ENCODE results near the gene GIGYF1. TPM values are rescaled to one million over a fixed set of nuclear protein-coding genes. Genes with fewer than 3 reads are reported as not detected.

GIGYF1 gene
- total and polyA plus RNA-seq, 5 donors: 26.2 to 39.6 (median 29.5) TPM

DNA sequence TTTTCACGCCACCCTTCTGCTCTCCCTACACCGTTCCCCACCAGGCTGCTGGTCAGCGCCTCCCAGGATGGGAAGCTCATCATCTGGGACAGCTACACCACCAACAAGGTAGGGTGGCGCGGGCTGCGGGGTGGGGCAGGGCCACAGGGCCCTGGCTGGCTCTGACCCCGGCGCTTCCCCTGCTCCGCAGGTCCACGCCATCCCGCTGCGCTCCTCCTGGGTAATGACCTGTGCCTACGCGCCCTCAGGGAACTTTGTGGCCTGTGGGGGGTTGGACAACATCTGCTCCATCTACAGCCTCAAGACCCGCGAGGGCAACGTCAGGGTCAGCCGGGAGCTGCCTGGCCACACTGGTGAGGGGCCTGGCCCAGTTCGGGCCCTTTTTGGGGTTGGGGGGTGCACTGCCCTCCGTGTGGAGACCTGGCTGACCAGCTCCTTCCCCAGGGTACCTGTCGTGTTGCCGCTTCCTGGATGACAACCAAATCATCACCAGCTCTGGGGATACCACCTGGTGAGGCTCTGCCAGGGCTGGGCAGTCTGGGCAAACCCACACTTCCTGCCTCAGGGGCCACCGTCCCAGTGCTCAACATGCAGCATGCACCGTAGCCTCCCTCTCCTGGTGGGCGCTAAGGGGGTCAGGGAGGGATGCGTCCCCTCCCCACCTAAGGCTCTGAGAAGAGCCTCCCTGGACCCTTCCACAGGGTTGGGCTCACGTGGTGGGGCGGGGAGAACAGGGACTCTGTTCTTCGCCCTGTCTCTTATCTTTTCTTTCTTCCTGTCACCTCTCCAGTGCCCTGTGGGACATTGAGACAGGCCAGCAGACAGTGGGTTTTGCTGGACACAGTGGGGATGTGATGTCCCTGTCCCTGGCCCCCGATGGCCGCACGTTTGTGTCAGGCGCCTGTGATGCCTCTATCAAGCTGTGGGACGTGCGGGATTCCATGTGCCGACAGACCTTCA, 16.5 kb downstream of the GIGYF1 start:
- Histone ChIP-seq H3K27me3 (ENCODE audit: control insufficient read depth, insufficient read depth) (no peaks in the 10 kb centered on the region), H3K27ac (ENCODE audit: low read length) (no peak overlapping the region), H3K9me3 (ENCODE audit: control insufficient read depth, low read length) (no peaks in the 10 kb centered on the region), H3K4me1 (ENCODE audit: control insufficient read depth, insufficient read depth, low read length) (peaks cover 2% of the 10 kb centered on the region), H3K4me3 (ENCODE audit: low read length) (no peak overlapping the region)
- peak; percentile 27 to 71 (median 68) for DNase-seq
- intact Hi-C loops (cut with DNase I): loop anchor here in 1 of 4 donors (10.0 kb wide), 2 partner anchors 63 to 93 kb away; partner anchors contain the start of genes FBXO24, LRCH4 and MOSPD3
- 81% methylated on average over 36 of the region's 36 CpGs for WGBS
- no peak for ATAC-seq

DNA sequence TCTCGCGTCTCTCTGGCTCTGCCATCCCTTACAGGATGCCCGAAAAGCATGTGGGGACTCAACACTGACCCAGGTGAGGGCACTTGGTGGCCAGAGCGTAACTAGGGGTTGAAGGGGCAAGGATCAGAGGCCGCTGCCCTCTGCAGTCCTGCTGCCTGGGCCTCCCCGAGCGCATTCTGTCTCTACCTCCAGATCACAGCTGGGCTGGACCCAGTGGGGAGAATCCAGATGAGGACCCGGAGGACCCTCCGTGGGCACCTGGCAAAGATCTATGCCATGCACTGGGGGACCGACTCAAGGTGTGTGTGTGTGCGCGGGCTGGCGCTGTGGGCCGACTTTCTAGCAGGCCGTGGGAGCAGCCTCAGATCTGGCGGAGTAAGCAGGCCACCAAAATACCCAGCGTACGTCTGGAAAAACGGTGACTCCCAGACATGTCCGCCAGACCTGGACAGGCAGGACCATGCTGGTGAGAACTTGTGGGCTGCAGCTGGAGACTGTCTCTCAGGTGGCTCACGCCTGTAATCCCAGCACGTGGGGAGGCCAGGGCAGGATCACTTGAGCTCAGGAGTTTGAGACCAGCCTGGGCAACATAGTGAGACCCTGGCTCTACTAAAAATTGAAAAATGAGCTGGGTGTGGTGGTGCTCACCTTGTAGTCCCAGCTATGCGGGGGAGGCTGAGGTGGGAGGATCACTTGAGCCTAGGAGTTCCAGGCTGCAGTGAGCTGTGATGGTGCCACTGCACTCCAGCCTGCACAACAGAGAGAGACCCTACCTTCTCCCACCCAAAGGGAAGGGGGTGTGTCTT, 17.3 kb downstream of the GIGYF1 start:
- Histone ChIP-seq H3K9me3 (ENCODE audit: control insufficient read depth, low read length) (no peaks in the 10 kb centered on the region), H3K4me1 (ENCODE audit: control insufficient read depth, insufficient read depth, low read length) (peaks cover 2% of the 10 kb centered on the region), H3K27me3 (ENCODE audit: control insufficient read depth, insufficient read depth) (no peaks in the 10 kb centered on the region), H3K27ac (ENCODE audit: low read length) (peak overlapping the region; percentile 33), H3K4me3 (ENCODE audit: low read length) (peak overlapping the region; percentile 96)
- intact Hi-C loops (cut with DNase I): loop anchor here in 1 of 4 donors (10.0 kb wide), 2 partner anchors 62 to 92 kb away; partner anchors contain the start of genes FBXO24, LRCH4 and MOSPD3
- 80% methylated on average over 23 of the region's 23 CpGs for WGBS
- DNase-seq (peak in 2 of 3 donors; percentile 55 to 59), ATAC-seq (no peak)

- intact Hi-C loops (cut with DNase I): loop anchor here in 1 of 4 donors (10.0 kb wide), 2 partner anchors 61 to 91 kb away; partner anchors contain the start of genes FBXO24, LRCH4 and MOSPD3
- Histone ChIP-seq H3K27me3 (ENCODE audit: control insufficient read depth, insufficient read depth) (no peaks in the 10 kb centered on the region), H3K4me3 (ENCODE audit: low read length) (peak overlapping the region; percentile 96), H3K27ac (ENCODE audit: low read length) (peak overlapping the region; percentile 81), H3K4me1 (ENCODE audit: control insufficient read depth, insufficient read depth, low read length) (peaks cover 2% of the 10 kb centered on the region), H3K9me3 (ENCODE audit: control insufficient read depth, low read length) (no peaks in the 10 kb centered on the region)
- 1% methylated on average over 59 of the region's 59 CpGs for WGBS
- ATAC-seq (peak; percentile 12 to 43), DNase-seq (peak; percentile 87 to 95 (median 94))
Measured at GRCh38 chr7:100675581-100676350, 18.3 kb downstream of the GIGYF1 start.

- peak overlapping the region; percentile 96 for H3K4me3 ChIP-seq (ENCODE audit: low read length)
- intact Hi-C loops (cut with DNase I): loop anchor here in 1 of 4 donors (10.0 kb wide), 2 partner anchors 60 to 90 kb away; partner anchors contain the start of genes FBXO24, LRCH4 and MOSPD3
- H3K27ac ChIP-seq (ENCODE audit: low read length): peak overlapping the region; percentile 96
- no peaks in the 10 kb centered on the region for H3K9me3 ChIP-seq (ENCODE audit: control insufficient read depth, low read length)
- no peaks in the 10 kb centered on the region for H3K27me3 ChIP-seq (ENCODE audit: control insufficient read depth, insufficient read depth)
- ATAC-seq (no peak), DNase-seq (peak in 1 of 3 donors; percentile 69)
- under 1% methylated on average over 46 of the region's 46 CpGs for WGBS
- H3K4me1 ChIP-seq (ENCODE audit: control insufficient read depth, insufficient read depth, low read length): no peaks in the 10 kb centered on the region
Measured at GRCh38 chr7:100675105-100675451, 19.0 kb downstream of the GIGYF1 start.

DNA sequence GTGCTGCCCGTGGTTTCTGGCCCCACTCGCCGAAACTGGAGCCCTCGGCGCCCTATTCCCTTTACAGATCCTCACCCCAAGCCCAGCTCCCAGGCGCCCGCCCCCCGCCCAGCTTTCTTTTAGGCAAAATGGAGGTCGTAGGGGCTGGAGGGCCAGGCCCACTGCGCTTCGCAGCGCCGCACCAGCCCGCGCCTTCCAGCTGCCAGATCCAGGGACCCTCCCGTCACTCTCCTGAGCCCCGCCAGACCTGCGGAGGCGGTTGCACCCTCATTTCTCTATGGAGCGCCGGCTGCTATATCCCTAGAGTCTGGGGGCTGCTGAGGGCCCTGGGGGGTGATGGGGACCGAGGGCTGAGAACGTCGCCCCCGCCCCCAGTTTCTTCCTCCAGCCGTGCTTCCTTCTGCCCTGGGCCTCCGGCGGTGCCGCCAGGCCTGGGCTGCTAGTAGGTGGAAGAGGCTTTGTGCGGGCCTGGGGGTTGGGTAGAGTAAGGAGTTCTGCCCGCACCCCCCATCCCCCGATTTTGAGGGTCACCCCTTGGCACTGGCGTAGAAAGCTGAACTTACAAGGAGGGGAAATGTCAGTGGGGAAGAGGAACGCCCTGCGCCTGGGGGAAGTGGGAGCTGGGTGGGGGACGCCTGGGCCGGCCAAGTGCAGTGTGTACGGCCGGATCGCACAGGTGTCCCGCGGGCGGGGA, 19.5 kb downstream of the GIGYF1 start:
- ATAC-seq: no peak
- Histone ChIP-seq H3K27me3 (ENCODE audit: control insufficient read depth, insufficient read depth) (no peaks in the 10 kb centered on the region), H3K4me1 (ENCODE audit: control insufficient read depth, insufficient read depth, low read length) (no peaks in the 10 kb centered on the region), H3K9me3 (ENCODE audit: control insufficient read depth, low read length) (no peaks in the 10 kb centered on the region), H3K27ac (ENCODE audit: low read length) (peak overlapping the region; percentile 96), H3K4me3 (ENCODE audit: low read length) (peak overlapping the region; percentile 96)
- peak; percentile 52 to 79 (median 72) for DNase-seq
- WGBS: under 1% methylated on average over 43 of the region's 43 CpGs
- intact Hi-C loops (cut with DNase I): loop anchor here in 2 of 4 donors (5.0 to 10.0 kb wide), 3 partner anchors 60 to 90 kb away; partner anchors contain the start of genes MOSPD3 (in 2 of the 2), FBXO24 (in 1 of the 2) and LRCH4 (in 1 of the 2)

GRCh38 chr7:100673942-100674410, 20.1 kb downstream of the GIGYF1 start:
- intact Hi-C loops (cut with DNase I): loop anchor here in 2 of 4 donors (5.0 to 10.0 kb wide), 3 partner anchors 59 to 89 kb away; partner anchors contain the start of genes MOSPD3 (in 2 of the 2), FBXO24 (in 1 of the 2) and LRCH4 (in 1 of the 2)
- DNase-seq: peak; percentile 70 to 88 (median 83)
- H3K4me3 ChIP-seq (ENCODE audit: low read length): peak overlapping the region; percentile 96
- no peaks in the 10 kb centered on the region for H3K9me3 ChIP-seq (ENCODE audit: control insufficient read depth, low read length)
- H3K27ac ChIP-seq (ENCODE audit: low read length): peak overlapping the region; percentile 96
- ATAC-seq: no peak
- no peaks in the 10 kb centered on the region for H3K27me3 ChIP-seq (ENCODE audit: control insufficient read depth, insufficient read depth)
- WGBS: under 1% methylated on average over 34 of the region's 34 CpGs
- H3K4me1 ChIP-seq (ENCODE audit: control insufficient read depth, insufficient read depth, low read length): no peaks in the 10 kb centered on the region

GRCh38 chr7:100673302-100673941, 20.6 kb downstream of the GIGYF1 start, which contains the start of gene GNB2:
Gene GNB2, plus strand, starts transcription at chr7:100673740. Its CDS starts 2,526 bp downstream, at chr7:100676266.
- under 1% methylated on average over 55 of the region's 65 CpGs for WGBS
- intact Hi-C loops (cut with DNase I): loop anchor here in 2 of 4 donors (5.0 to 10.0 kb wide), 3 partner anchors 59 to 89 kb away; partner anchors contain the start of genes MOSPD3 (in 2 of the 2), FBXO24 (in 1 of the 2) and LRCH4 (in 1 of the 2)
- DNase-seq (peak; percentile 99 to 100 (median 100)), ATAC-seq (peak; percentile 90 to 93)
- Histone ChIP-seq H3K27ac (ENCODE audit: low read length) (peak within 1 kb of the TSS; percentile 96), H3K4me3 (ENCODE audit: low read length) (peak within 1 kb of the TSS; percentile 96), H3K27me3 (ENCODE audit: control insufficient read depth, insufficient read depth) (no peaks in the 10 kb centered on the region), H3K4me1 (ENCODE audit: control insufficient read depth, insufficient read depth, low read length) (no peaks in the 10 kb centered on the region), H3K9me3 (ENCODE audit: control insufficient read depth, low read length) (no peaks in the 10 kb centered on the region)

GRCh38 chr7:100671353-100672327, 22.4 kb downstream of the GIGYF1 start:
- DNase-seq (no peak), ATAC-seq (no peak)
- no peak overlapping the region for H3K4me3 ChIP-seq (ENCODE audit: low read length)
- intact Hi-C loops (cut with DNase I): loop anchor here in 2 of 4 donors (5.0 to 10.0 kb wide), 3 partner anchors 57 to 87 kb away; partner anchors contain the start of genes MOSPD3 (in 2 of the 2), FBXO24 (in 1 of the 2) and LRCH4 (in 1 of the 2)
- no peaks in the 10 kb centered on the region for H3K4me1 ChIP-seq (ENCODE audit: control insufficient read depth, insufficient read depth, low read length)
- H3K9me3 ChIP-seq (ENCODE audit: control insufficient read depth, low read length): no peaks in the 10 kb centered on the region
- 91% methylated on average over 18 of the region's 18 CpGs for WGBS
- no peak overlapping the region for H3K27ac ChIP-seq (ENCODE audit: low read length)
- H3K27me3 ChIP-seq (ENCODE audit: control insufficient read depth, insufficient read depth): no peaks in the 10 kb centered on the region

Measured in right cardiac atrium (tissue), 5 donors.